IPS-18a (cell line): ENCODE results near the gene LPCAT1.
"Not testable (repeated sequence)": the region's sequence is repeated elsewhere in the genome, so short reads cannot be mapped to it uniquely, and the experiment has no call there.

ENCODE experiments used
- H3K27ac ChIP-seq: one replicate; pipeline ENCODE4 v1.5.1; 2013; ENCODE audit warnings: low read length
- H3K27me3 ChIP-seq: one replicate; pipeline ENCODE4 v1.6.1; 2013; ENCODE audit warnings: mild to moderate bottlenecking, low read length; ENCODE audit not compliant: control insufficient read depth, insufficient read depth
- H3K36me3 ChIP-seq: one replicate; pipeline ENCODE4 v1.6.1; 2013; ENCODE audit warnings: low read depth, low read length; ENCODE audit not compliant: control insufficient read depth
- H3K4me1 ChIP-seq: one replicate; pipeline ENCODE4 v1.6.1; 2013; ENCODE audit warnings: low read depth, low read length; ENCODE audit not compliant: control insufficient read depth
- H3K4me3 ChIP-seq: one replicate; pipeline ENCODE4 v1.5.1; 2013; ENCODE audit warnings: low read length
- H3K9ac ChIP-seq: one replicate; pipeline ENCODE4 v1.6.1; 2013; ENCODE audit warnings: mild to moderate bottlenecking, low read length, moderate library complexity
- H3K9me3 ChIP-seq: one replicate; pipeline ENCODE4 v1.6.1; 2013; ENCODE audit warnings: low read depth, low read length; ENCODE audit not compliant: control insufficient read depth

The LPCAT1 gene

GRCh38 chr5:1467341-1468246 lies 56.2 kb downstream of the LPCAT1 start:
- Histone ChIP-seq H3K9ac (no peak overlapping the region), H3K4me1 (no peaks in the 10 kb centered on the region), H3K27me3 (no peaks in the 10 kb centered on the region), H3K4me3 (no peak overlapping the region), H3K36me3 (peaks cover 53% of the 10 kb centered on the region), H3K27ac (no peak overlapping the region), H3K9me3 (no peaks in the 10 kb centered on the region)

- no peaks in the 10 kb centered on the region for H3K27me3 ChIP-seq
- no peak overlapping the region for H3K27ac ChIP-seq
- peaks cover 56% of the 10 kb centered on the region for H3K36me3 ChIP-seq
- no peak overlapping the region for H3K4me3 ChIP-seq
- H3K4me1 ChIP-seq, result no peaks in the 10 kb centered on the region
- H3K9ac ChIP-seq, result no peak overlapping the region
- no peaks in the 10 kb centered on the region for H3K9me3 ChIP-seq
Observed at GRCh38 chr5:1466631-1467265, 57.0 kb downstream of the LPCAT1 start.

GRCh38 chr5:1465966-1466471 lies 57.7 kb downstream of the LPCAT1 start:
- Histone ChIP-seq H3K36me3 (peaks cover 60% of the 10 kb centered on the region), H3K9me3 (no peaks in the 10 kb centered on the region), H3K4me3 (no peak overlapping the region), H3K9ac (no peak overlapping the region), H3K27me3 (no peaks in the 10 kb centered on the region), H3K27ac (no peak overlapping the region), H3K4me1 (no peaks in the 10 kb centered on the region)

- Histone ChIP-seq H3K27me3 (no peaks in the 10 kb centered on the region), H3K9me3 (no peaks in the 10 kb centered on the region), H3K27ac (no peak overlapping the region), H3K36me3 (peaks cover 57% of the 10 kb centered on the region), H3K9ac (no peak overlapping the region), H3K4me3 (no peak overlapping the region), H3K4me1 (no peaks in the 10 kb centered on the region)
Observed at GRCh38 chr5:1465117-1465516, 58.6 kb downstream of the LPCAT1 start.

- Histone ChIP-seq H3K4me1 (no peaks in the 10 kb centered on the region), H3K9me3 (no peaks in the 10 kb centered on the region), H3K4me3 (no peak overlapping the region), H3K9ac (no peak overlapping the region), H3K27ac (no peak overlapping the region), H3K36me3 (peaks cover 53% of the 10 kb centered on the region), H3K27me3 (no peaks in the 10 kb centered on the region)
Observed at GRCh38 chr5:1464511-1464910, 59.2 kb downstream of the LPCAT1 start.

- Histone ChIP-seq H3K27ac (no peak overlapping the region), H3K9ac (no peak overlapping the region), H3K36me3 (peaks cover 53% of the 10 kb centered on the region), H3K4me1 (no peaks in the 10 kb centered on the region), H3K9me3 (no peaks in the 10 kb centered on the region), H3K27me3 (no peaks in the 10 kb centered on the region), H3K4me3 (no peak overlapping the region)
Observed at GRCh38 chr5:1464096-1464446, 59.7 kb downstream of the LPCAT1 start.

- H3K9ac ChIP-seq, result no peak overlapping the region
- no peaks in the 10 kb centered on the region for H3K27me3 ChIP-seq
- peaks cover 51% of the 10 kb centered on the region for H3K36me3 ChIP-seq
- H3K27ac ChIP-seq, result no peak overlapping the region
- H3K9me3 ChIP-seq, result no peaks in the 10 kb centered on the region
- H3K4me3 ChIP-seq, result no peak overlapping the region
- no peaks in the 10 kb centered on the region for H3K4me1 ChIP-seq
Observed at GRCh38 chr5:1463326-1464095, 60.2 kb downstream of the LPCAT1 start.

- Histone ChIP-seq H3K27ac (no peak overlapping the region), H3K27me3 (no peaks in the 10 kb centered on the region), H3K9me3 (peaks cover 3% of the 10 kb centered on the region), H3K4me1 (no peaks in the 10 kb centered on the region), H3K36me3 (peaks cover 51% of the 10 kb centered on the region), H3K9ac (no peak overlapping the region), H3K4me3 (no peak overlapping the region)
Observed at GRCh38 chr5:1462358-1462757, 61.4 kb downstream of the LPCAT1 start.

GRCh38 chr5:1461396-1461795 lies 62.4 kb downstream of the LPCAT1 start:
- no peaks in the 10 kb centered on the region for H3K4me1 ChIP-seq
- H3K36me3 ChIP-seq, result peaks cover 51% of the 10 kb centered on the region
- no peaks in the 10 kb centered on the region for H3K27me3 ChIP-seq
- peaks cover 12% of the 10 kb centered on the region for H3K9me3 ChIP-seq
- H3K27ac ChIP-seq, result no peak overlapping the region
- H3K4me3 ChIP-seq, result no peak overlapping the region
- H3K9ac ChIP-seq, result no peak overlapping the region

GRCh38 chr5:1460054-1460682 lies 63.6 kb downstream of the LPCAT1 start:
- Histone ChIP-seq H3K4me3 (no peak overlapping the region), H3K9ac (no peak overlapping the region), H3K27ac (no peak overlapping the region), H3K9me3 (peaks cover 21% of the 10 kb centered on the region), H3K36me3 (peaks cover 42% of the 10 kb centered on the region), H3K27me3 (no peaks in the 10 kb centered on the region), H3K4me1 (no peaks in the 10 kb centered on the region)

GRCh38 chr5:1459435-1459834 lies 64.3 kb downstream of the LPCAT1 start:
- H3K4me3 ChIP-seq, H3K9ac ChIP-seq, H3K4me1 ChIP-seq, H3K27ac ChIP-seq, H3K27me3 ChIP-seq: not testable (repeated sequence)
- Histone ChIP-seq H3K9me3 (peaks cover 21% of the 10 kb centered on the region), H3K36me3 (peaks cover 36% of the 10 kb centered on the region)
